Measurements from ENCODE around the gene RAB44.
"Not testable (repeated sequence)": the region's sequence is repeated elsewhere in the genome, so short reads cannot be mapped to it uniquely, and the experiment has no call there.

The RAB44 gene, protein sequence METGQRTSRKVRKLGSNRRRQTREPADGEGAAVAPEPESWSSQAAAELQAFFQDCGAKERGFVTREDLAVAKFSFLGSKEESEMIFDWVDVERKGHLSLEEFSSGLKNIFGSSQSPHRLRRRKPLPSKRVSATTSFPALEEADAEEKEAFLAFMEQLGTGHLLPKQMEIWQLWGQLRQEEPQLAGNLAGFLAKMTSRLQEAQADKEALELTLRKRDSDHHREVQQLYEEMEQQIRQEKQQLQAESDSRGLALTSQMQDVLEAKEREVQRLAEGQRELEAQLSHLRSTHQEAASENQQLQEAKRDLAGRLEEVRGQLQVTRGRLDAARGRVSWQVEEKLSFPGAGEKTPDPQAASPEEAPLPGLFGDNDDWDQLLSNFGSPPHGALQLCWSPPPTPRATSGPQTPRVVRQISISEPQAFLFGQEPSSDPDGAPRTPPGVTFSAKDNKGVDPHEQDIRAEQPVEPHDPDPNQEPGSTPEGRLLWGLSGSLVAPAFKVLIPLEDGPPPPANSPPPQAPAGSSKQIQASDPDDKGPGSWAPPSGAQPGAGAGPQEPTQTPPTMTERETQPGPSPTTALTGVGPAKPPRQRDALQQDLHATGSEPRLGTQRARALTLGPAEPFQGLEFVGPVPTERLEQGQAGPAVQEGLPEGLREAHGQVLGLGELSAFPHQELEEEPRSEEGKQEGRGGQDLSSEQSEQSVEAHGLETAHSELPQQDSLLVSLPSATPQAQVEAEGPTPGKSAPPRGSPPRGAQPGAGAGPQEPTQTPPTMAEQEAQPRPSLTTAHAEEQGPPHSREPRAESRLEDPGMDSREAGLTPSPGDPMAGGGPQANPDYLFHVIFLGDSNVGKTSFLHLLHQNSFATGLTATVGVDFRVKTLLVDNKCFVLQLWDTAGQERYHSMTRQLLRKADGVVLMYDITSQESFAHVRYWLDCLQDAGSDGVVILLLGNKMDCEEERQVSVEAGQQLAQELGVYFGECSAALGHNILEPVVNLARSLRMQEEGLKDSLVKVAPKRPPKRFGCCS

DNA sequence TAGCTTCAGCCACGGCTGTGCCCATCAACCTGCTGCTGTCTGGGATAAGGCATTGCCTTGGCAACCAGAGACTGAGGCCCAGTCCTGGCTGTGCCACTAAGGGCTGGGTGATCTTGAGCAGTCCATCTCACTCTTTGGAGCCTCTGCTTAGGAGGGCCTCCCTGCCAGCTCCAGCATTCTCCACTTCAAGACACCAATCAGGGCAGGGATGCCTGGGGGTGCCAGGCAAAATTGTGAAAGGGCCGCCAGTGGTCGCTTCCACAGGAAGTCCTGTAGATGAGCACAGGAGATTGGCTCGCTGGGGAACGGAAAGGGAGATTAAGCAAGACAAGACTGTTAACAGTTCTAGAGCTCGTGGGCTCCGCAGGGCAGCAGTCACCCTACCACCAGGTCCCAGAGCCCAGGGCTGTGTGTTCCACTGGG, at the start of gene RAB44:
Gene RAB44, plus strand, starts transcription at position 346 of the 423 bp plus-strand sequence. CDS start 6,410 bp downstream, outside the sequence.
- DNase-seq: no peak

DNA sequence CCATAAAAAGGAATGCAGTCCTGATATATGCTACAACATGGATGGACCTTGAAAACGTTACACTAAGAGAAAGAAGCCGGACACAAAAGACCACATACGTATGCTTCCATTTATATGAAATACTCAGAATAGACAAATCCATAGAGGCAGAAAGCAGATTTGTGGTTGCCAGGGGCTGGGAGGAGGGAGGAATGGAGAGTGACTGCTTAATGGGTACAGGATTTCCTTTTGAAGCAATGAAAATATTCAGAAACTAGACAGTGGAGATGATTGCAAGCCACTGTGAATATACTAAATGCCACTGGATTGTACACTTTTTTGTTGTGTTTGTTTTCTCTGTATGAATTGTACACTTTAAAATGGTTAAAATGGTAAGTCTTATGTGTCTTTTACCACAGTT, 48.5 kb upstream of the RAB44 start:
- no peak for DNase-seq

DNA sequence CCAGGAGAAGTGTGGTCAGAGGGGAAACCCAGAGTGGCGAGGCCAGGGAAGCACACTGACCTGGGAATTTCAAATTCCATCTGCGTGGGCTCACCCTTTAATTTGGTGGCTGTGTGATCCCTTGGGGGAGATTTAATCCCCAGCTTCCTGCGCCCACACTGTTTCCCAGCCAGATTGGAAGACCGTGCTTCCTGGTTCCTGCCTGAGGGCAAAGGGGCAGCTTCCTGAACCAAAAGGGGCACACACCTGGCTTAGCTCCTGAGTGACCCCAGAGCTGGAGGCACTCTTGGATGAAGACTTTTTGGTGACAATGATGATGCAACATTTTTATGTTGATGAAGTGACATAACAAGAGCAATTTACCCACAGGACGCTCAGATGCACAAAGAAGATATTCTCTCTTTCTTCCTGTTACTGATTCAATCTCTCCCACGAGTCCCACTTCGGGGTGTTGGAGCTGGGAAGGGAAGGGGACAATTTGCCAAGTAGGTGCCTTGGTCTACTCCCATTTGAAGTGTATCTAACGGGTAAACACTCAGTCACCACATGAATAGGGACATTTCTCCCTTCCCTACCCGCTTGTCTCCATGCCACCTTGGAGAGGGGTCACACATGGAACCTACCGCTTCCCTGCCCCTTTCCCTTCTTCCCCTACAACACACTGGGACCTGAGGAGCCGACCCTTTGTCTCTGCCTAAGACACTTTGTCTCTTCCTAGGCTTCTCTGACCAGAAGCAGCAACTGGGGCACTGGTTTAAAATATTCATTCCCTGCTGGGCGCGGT, 47.7 kb upstream of the RAB44 start:
- no peak for DNase-seq

DNA sequence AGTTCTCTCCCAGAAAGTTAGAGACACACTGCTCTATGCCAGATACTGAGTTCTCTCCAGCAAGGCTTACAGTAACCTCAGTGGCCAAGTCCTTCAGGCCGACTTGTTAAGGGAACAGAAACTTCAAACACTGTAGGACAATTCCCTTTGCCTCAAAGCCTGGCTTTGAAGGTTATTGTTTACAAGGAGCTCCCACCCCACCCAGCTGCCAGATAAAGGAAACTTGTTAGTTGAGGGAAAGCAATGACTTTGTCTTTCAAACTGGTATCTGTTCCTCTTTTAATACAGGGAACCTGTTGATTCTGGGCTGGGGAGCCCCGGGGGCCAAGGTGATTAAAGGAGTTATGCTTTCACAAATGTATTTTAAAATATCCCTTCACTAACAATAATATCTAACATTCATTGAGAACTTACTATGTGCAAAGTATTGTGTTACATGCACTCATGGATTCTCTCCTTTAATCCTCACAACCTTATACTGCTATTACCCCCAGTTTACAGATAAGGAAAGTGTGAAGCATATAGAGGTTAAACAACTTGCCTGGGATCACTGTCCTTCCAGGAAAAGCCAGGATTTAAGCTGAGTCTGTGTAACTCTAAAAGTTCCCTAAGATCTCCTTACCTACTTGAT, 46.7 kb upstream of the RAB44 start:
- DNase-seq: no peak

DNA sequence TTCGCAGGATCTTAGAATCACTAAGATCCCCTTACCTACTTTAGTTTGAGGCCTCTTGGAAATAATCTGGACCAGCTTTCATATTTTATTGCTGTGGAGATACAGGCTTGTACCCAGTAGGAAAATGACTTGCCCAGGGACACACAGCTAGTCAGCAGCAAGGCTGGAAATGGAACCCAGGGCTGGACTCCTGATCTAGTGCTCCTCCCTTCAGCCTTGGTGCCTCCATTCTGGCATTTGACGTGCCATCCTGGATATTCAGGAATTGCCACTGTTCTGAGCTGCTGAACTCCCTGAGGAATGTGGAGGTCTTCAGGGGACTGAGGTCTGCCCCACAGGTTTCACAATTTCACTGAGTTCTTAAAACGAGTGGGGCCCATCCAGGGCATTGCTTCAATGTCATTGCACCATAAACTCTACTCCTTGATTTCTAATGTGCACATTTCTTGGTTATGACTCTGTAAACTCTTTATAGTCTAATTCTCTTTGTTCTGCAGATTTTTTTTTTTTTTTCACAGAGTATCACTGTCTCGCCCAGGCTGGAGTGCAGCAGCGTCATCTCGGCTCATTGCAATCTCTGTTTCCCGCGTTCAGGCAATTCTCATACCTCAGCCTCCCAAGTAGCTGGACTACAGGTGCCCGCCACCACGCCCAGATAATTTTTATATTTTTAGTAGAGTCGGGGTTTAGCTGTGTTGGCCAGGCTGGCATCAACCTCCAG, 45.8 kb upstream of the RAB44 start:
- no peak for DNase-seq

DNA sequence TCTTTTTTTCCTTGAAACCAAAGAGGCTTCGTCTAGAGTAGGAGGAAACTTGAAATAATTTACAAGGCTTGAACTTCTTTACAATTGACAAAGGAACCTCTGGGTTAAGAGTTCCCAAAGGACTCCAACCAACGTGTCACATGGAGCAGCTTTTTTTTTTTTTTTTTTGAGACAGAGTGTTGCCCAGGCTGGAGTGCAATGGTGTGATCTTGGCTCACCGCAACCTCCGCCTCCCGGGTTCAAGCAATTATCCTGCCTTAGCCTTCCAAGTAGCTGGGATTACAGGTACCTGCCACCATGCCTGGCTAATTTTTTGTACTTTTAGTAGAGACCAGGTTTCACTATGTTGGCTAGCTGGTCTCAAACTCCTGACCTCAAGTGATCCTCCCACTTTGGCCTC, 43.2 kb upstream of the RAB44 start:
- not testable (repeated sequence) for DNase-seq

DNA sequence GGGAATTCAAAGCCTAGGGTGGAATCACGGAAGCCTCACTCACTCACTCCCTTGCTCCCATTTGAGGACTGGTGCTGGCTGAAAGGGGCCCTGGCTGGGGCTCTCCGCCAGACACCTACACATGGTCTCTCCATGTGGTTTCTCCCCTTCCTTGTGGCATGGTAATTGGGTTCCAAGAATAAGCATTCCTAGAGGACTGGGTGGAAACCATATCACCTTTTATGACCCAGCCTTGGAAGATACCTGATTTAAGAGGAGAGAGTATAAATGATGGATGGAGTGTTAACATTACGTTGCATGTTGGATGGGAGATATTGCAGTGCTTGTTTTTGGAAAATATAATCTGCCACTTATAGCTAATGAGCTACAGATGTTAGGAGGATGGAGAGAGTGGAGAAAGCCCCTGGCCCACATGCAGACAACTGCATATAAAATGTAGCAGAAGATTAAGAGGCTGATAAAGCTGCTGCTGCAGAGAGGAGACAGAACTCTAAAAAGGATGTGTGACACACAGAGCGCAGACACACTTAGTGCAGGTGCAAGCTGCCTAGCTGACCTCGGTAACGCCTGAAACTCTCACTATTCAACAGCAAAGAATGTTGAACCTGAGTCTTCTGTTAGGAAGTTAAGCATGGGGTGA, 42.4 kb upstream of the RAB44 start:
- DNase-seq: no peak

DNA sequence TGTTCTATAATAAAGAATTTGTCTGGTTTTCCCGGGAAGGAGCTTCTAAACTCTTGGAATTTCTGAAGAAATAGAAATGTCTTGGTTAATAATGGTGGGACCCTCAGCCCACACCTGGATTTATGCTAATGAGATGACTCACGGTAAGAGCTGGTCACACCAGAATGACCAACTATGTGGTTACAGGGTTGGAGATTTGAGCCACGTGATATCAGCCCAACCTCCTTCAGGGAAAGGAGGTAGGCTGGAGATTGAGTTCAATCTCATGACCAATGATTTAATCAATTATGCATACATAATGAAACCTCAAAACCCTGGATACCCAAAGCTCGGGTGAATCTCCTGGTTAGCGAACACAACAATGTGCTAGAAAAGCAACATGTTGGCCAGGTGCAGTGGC, 41.2 kb upstream of the RAB44 start:
- no peak for DNase-seq

DNA sequence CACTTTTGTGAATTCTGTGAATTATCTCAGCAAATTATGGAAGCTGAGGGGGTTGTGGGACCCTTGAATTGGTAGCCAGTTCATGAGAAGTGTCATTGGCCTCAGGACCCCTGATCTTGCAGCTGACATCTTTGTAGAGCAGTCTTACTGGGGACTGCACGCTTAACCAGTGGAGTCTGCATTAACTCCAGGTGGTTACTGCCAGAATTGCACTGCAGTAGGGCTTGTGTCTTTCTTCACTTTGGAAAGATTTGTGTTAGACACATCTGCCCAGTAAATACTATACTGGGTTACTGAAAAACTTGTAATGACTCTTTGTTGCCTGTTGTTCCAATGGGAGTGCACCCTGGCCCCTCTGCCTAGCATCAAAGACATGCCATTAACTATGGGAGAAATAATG, 40.4 kb upstream of the RAB44 start:
- no peak for DNase-seq

DNA sequence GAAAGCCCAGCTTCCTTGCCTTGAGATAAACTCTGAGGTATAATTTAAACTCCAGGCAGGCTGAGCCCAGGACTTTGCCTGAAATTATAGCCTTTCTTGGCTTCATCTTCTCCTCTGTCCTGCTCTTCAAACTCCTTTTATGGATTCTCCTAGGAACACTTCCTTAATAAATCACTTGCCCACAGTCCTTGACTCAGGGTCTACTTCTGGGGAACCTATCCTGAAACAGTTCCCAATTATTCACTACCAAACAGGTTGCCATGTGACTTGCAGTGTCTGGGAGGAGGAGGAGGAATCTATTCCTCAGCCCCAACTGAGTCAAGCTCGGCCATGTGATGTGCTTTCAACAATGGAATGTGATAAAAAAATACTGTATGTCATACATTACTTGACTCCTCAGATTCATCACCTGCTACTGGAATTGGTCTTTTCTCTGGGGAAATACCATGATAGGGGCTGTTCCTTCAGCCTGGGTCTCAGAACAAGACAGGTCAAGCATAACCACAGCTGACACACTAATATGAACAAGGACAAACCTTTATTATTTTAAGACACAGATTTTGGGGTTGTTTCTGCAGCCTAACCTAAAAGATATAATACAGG, 39.6 kb upstream of the RAB44 start:
- no peak for DNase-seq

DNA sequence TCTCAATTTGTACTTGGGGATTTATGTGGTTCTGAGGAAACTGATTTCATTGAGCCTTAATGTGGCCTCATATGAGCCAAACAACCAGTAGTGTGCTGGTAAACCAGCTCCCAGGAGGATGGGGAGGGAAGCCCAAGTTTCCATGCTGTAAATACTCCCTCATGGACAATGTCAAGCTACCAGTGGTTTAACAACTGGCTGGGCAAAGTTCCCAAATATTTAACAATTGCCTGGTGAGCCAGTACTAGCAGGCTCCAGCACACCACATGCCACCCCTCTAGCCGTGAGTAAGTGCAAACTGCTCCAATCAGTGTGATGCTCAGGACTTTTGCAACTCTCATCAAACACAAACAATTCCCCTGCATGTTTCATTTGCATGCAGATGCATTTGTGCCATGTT, 38.4 kb upstream of the RAB44 start:
- no peak for DNase-seq

DNA sequence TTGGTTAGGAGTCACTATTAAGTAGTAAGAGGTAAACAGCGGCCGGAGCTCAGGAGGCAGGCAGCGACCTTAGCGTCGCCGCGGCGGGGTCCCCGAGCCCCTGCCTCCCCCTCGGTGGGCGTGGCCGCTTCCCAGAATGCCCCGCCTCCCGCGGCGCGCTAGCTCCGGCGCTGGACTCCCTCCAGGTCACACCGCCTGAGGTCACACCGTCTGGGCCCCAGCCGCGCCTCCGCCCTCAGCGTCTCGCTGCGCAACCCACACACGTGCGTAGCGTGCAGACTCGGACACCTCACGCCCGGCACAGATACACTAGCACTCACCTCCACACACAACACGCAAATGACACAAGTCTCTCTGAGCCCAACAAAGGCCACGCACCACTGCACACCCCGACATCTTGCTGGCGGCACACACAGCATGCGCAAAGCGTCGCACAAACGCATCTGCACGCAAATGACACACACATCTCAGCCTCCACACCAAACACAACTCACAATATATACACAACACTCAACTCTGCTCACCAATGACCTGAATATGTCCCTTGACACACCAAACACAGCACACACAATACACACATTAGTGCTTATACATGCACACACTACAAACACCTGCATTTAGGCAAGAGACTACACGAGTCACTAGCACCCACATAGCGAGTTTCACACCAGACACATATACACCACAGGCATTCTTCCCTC, 36.7 kb upstream of the RAB44 start:
- DNase-seq: no peak

DNA sequence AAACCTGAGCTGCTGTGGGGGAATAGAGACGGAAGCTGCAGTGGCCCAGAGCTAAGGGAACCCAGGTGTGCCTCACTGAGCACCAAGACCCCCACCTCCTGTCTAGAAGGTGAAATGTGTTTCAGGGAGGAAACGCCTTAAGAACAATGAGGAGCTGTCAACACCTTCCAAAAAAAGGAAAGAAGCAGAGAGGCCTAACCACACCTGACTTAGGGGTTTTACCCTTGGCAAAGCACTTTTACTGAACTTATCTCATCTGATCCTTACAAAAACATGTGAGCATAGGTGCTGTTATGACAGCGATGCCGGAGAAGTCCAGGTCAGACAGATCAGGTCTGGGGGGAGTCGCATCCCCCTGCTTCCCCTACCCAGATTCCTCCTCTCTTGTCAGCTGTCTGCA, 35.2 kb upstream of the RAB44 start:
- DNase-seq: no peak

DNA sequence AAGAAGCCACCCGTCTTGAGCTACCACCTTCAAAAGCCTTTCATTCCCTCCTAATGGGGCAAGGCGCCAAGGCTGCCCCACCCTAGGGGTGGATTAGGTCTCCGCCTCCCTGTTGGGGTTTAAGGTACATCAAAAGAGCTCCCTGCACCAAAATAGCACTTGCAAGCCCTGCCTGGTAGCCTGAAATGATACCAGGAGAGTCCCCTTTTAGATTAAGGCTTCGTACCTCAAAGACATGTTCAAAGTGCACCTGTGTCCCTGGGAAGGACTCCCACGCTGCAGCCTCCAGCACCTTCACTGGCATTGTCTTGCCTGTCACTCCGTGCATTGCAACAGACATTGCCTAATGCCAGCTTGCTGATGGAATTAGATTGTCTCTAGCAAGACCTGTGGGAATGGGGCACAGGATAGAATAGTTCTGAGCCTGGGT, 34.8 kb upstream of the RAB44 start:
- DNase-seq: no peak

DNA sequence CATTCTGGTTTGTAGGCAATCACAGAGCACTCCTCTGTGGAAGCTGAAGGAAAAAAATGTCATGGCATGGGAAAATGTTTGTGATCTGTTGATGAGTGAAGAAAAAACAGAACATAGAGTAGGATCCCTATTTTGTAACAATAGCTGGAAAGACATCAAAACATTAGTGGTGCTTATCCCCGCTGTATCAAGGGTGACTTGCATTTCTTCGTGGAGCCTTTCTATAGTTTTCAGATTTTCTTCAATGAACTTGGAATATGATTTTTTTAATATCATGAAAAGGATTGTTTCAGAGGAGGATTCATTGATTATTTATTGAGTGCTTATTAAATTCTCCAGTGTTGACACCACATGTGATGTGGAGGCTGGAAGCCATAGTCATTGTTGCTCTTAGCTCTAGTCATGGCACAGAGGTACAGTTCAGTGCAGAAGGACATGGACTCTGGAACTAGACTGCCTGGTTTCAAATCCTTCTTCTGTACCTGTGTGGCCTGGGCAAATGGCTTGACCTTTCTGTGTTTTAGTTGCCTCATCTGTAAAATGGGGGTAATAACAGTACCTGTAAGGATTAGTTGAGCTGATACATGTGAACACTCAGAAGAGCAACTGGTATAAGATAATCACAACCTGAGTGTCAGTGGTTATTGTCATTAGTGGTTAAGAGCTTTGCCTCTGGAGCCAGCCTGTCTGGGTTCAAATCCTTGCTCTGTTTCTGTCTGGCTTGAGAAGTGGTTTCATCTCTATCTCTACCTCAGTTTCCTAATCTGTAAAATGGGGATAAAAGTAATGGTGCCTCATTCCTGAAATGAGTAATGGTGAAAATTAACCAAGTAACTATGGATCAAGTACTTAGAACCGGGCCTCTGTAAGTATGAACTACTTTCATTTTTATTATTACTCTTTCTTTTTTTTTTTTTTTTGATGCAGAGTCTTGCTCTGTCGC, 33.9 kb upstream of the RAB44 start:
- DNase-seq: no peak

DNA sequence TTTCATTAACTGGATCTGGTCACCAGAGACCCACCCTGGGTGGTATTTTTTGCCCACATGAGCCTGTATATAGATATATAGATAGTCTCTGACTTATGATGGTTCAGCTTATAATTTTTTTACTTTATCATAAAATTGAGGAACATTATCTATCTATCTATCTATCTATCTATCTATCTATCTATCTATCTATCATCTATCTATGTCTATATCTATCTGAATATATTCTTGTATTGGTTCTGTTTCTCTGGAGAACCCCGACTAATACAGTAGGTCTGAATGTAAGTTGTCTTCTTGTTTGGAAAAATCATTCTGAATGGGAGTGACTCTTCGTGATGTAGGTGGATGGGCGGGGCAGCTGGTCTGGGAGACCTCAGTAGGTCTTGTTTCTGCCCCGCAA, 32.4 kb upstream of the RAB44 start:
- no peak for DNase-seq

DNA sequence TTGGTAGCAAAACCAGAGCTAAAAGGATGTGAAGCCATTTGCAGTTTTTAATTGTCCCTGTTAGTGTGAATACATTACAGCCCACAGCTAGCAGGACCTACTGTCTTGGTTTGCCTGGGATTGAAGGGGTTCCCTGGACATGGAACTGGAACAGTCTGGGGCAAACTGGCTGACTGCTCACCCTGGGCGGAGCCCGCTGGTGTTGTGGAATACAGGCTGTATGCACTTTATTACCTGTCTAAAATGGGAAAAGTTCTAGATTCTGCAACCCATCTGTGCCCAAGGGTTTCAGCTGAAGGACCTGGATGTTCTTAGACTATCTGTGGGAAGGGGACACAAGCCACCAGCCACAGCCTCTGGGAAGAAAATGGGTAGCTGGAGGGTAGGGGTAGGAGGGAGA, 31.3 kb upstream of the RAB44 start:
- DNase-seq: no peak

DNA sequence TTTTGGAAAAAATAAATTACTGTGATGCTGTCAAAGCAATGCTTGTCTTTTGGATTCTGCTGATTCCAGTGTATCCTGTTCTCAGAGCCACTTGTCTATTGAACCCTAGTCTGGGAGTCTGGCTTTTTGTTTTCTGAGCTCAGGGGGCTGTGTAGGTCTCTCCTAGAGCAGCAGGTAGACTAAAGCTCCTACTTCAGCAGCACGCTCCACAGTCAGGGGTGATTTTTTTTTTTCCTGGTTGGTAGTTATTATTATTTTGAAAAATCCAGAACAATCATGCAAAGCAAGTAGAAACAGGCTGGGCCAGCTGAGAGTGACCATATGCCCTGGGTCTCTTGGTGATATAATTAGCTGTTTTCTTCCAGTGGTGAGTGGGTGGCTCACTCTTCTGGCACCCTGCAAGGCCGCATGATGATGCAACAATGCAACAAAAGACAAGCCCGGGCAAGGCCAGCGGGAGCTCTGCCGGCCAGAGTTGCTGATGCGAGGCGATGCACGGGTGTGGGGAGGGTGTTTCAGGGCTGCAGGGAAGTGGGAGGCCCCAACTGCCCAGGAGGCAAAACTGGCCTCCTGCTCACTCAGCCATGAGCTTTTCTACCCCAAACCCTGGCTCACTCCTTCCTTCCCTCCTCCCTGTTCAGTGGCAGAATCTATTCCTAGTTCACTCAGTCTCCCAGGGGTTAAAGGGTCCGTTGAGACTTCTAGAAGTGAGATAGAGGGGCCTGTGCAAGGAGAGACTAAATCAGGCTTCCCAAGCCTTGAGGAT, 30.6 kb upstream of the RAB44 start:
- DNase-seq: no peak

Measured in activated naive CD4-positive, alpha-beta T cell treated with anti-CD3 and anti-CD28 coated beads, Interleukin-2, amount 50 U/mL, for 16 hours (primary cell).